ENCODE measurements around the gene TBX5.

DNA sequence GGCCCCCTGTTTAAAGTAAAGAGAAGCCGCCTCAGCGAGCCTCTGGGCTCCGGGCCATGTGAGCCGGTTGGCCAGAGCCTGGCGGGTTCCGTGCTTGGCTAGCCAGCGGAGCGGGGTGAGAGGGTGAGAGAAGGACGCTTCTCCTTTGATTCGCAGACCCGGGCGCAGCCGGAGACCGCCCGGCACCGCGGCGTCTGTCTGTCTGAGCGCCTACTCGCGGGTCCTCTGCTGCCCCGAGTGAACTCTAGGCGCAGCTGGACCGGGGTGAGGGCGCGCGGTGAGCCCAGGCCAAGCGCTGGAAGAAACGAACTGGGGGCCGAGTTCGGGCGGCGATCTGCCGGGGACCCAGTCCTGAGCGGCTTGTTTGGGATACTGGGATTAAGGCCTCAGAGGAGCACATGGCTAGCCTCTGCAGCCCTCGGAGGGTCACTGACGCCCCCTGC is 41.4 kb upstream of the TBX5 start:
- TF ChIP-seq POLR2A (IDR thresholded peaks at IDR 0.05), result no peak
- TF ChIP-seq, protein P1, sequence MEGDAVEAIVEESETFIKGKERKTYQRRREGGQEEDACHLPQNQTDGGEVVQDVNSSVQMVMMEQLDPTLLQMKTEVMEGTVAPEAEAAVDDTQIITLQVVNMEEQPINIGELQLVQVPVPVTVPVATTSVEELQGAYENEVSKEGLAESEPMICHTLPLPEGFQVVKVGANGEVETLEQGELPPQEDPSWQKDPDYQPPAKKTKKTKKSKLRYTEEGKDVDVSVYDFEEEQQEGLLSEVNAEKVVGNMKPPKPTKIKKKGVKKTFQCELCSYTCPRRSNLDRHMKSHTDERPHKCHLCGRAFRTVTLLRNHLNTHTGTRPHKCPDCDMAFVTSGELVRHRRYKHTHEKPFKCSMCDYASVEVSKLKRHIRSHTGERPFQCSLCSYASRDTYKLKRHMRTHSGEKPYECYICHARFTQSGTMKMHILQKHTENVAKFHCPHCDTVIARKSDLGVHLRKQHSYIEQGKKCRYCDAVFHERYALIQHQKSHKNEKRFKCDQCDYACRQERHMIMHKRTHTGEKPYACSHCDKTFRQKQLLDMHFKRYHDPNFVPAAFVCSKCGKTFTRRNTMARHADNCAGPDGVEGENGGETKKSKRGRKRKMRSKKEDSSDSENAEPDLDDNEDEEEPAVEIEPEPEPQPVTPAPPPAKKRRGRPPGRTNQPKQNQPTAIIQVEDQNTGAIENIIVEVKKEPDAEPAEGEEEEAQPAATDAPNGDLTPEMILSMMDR (IDR thresholded peaks at IDR 0.05), result no peak

Data from right lobe of liver (tissue), 4 donors.